Chondrocyte (in vitro differentiated cells): ENCODE measurements around the gene FCN1. TPM values are rescaled to one million over a fixed set of nuclear protein-coding genes. Genes with fewer than 3 reads are reported as not detected.
"Not testable (repeated sequence)": the region's sequence is repeated elsewhere in the genome, so short reads cannot be mapped to it uniquely, and the experiment has no call there.

Experiments
- DNase-seq: peaks from one replicate; pipeline ENCODE4 v3.0.0; 2021; ENCODE audit warnings: mixed read lengths, low spot score
- H3K27ac Mint-ChIP-seq: one replicate; pipeline ENCODE4 v1.8.0; 2021; ENCODE audit warnings: mild to moderate bottlenecking, moderate library complexity, mixed read lengths; ENCODE audit not compliant: unreplicated experiment
- H3K27me3 Mint-ChIP-seq: 2 replicates; pipeline ENCODE4 v1.8.0; 2021; ENCODE audit warnings: low read depth, mixed read lengths
- H3K36me3 Mint-ChIP-seq: 2 replicates; pipeline ENCODE4 v1.8.0; 2021; ENCODE audit warnings: low read depth, mixed read lengths
- H3K4me1 Mint-ChIP-seq: 2 replicates; pipeline ENCODE4 v1.8.0; 2021; ENCODE audit warnings: low read depth, mild to moderate bottlenecking, mixed read lengths
- H3K4me3 Mint-ChIP-seq: one replicate; pipeline ENCODE4 v1.8.0; 2021; ENCODE audit warnings: mild to moderate bottlenecking, moderate library complexity, mixed read lengths; ENCODE audit not compliant: unreplicated experiment
- H3K9me3 Mint-ChIP-seq: 2 replicates; pipeline ENCODE4 v1.8.0; 2021; ENCODE audit warnings: low read depth, mixed read lengths
- total RNA-seq: library from RNA; stranded (reverse); gene quantifications from 3 replicates; pipeline ENCODE4 v1.2.1, GENCODE V29; 2021
- TF ChIP-seq, protein P1 (sequence below): fragments of 200-600 bp; sonication (generic); IDR thresholded peaks from 2 replicates; pipeline ENCODE4 v1.5.0; 2021; ENCODE audit warnings: antibody characterized with exemption, mild to moderate bottlenecking, moderate library complexity

Gene FCN1
- total RNA-seq, 1 donor from 2014 or later: not detected

GRCh38 chr9:134861595-134862334, 55.9 kb downstream of the FCN1 start:
- H3K27ac Mint-ChIP-seq: peak overlapping the region; percentile 17
- no peak for DNase-seq
- no peaks in the 10 kb centered on the region for H3K27me3 Mint-ChIP-seq

GRCh38 chr9:134860510-134860909, 57.2 kb downstream of the FCN1 start:
- TF ChIP-seq, protein P1, sequence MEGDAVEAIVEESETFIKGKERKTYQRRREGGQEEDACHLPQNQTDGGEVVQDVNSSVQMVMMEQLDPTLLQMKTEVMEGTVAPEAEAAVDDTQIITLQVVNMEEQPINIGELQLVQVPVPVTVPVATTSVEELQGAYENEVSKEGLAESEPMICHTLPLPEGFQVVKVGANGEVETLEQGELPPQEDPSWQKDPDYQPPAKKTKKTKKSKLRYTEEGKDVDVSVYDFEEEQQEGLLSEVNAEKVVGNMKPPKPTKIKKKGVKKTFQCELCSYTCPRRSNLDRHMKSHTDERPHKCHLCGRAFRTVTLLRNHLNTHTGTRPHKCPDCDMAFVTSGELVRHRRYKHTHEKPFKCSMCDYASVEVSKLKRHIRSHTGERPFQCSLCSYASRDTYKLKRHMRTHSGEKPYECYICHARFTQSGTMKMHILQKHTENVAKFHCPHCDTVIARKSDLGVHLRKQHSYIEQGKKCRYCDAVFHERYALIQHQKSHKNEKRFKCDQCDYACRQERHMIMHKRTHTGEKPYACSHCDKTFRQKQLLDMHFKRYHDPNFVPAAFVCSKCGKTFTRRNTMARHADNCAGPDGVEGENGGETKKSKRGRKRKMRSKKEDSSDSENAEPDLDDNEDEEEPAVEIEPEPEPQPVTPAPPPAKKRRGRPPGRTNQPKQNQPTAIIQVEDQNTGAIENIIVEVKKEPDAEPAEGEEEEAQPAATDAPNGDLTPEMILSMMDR: no peak
- H3K4me1 Mint-ChIP-seq: peaks cover 12% of the 10 kb centered on the region
- peaks cover 13% of the 10 kb centered on the region for H3K36me3 Mint-ChIP-seq
- peaks cover 50% of the 10 kb centered on the region for H3K9me3 Mint-ChIP-seq
- H3K27me3 Mint-ChIP-seq: no peaks in the 10 kb centered on the region
- H3K4me3 Mint-ChIP-seq: no peak overlapping the region
- peak overlapping the region; percentile 45 for H3K27ac Mint-ChIP-seq
- no peak for DNase-seq

More at GRCh38 chr9:134861595-134862334, 55.9 kb downstream of the FCN1 start:
- Mint-ChIP-seq H3K36me3 (peaks cover 11% of the 10 kb centered on the region), H3K9me3 (peaks cover 43% of the 10 kb centered on the region), H3K4me1 (peaks cover 12% of the 10 kb centered on the region), H3K4me3 (no peak overlapping the region)
- TF ChIP-seq, protein P1: no peak

DNA sequence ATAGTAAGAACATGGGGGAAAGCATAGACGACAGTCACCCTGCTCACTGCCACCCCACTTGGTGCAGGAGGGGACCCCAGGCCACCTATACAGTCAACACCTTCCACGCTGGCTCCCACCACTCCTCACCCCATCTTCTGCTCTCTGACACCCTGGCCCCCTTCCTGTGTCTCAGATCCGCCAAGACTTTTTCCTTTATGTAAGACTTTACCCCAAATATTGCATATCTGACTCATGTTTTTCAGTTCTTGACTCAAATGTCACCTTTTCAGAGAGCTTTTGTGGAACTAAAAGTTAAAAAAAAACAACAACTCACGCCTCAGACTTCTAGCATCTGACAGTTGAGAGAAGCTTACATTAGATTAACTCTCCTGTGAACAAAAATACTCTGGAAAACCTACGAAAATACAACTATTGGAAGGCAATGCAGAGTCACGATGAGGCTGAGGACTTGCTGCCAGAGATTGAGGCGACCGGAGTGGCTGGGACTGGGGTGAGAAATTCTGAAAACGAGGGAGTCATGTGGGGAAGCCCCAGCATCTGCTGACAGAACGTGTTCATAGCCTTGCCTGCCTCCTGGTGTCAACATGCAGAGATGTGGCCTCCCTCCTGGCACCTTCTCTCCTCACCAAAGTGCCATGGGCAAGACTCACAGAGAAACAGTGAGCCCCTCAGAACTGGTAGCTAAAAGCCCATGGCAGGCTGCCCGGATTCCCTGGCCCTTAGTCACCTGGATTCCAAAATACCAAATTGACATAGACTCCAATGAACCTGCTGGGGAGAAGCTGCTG, 59.5 kb downstream of the FCN1 start:
- no peaks in the 10 kb centered on the region for H3K27me3 Mint-ChIP-seq
- TF ChIP-seq, protein P1: no peak
- H3K4me1 Mint-ChIP-seq: peaks cover 7% of the 10 kb centered on the region
- DNase-seq: no peak
- H3K4me3 Mint-ChIP-seq: no peak overlapping the region
- no peak overlapping the region for H3K27ac Mint-ChIP-seq
- peaks cover 13% of the 10 kb centered on the region for H3K36me3 Mint-ChIP-seq
- H3K9me3 Mint-ChIP-seq: peaks cover 59% of the 10 kb centered on the region

- H3K36me3 Mint-ChIP-seq: peaks cover 13% of the 10 kb centered on the region
- H3K4me3 Mint-ChIP-seq, H3K4me1 Mint-ChIP-seq, H3K27me3 Mint-ChIP-seq, H3K27ac Mint-ChIP-seq, DNase-seq: not testable (repeated sequence)
- peaks cover 59% of the 10 kb centered on the region for H3K9me3 Mint-ChIP-seq
These were observed 60.3 kb downstream of the FCN1 start for GRCh38 chr9:134857451-134857850.

DNA sequence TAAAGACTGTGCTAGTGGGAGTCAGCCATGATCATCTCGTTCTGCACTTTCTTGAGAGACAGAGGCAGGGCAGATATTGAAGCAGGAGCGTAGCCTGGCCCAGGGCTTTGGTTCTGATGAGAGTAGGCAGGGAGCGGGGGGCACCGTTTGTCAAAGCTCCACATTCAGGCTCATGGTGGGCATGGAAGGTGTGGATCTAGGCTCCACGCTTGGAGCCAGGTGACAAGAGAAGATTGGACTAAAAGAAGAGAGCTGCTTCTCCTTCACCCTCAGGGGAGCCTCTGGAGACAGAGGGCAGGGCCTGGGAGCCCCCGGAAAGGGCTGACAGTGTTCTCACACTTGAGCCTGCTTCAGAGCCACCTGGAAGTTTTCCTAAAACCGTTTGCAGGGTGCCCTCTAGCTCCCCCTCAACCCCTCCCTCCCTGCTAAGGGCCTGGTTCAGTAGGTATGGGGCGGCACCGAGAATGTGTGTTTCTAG, 61.8 kb downstream of the FCN1 start:
- no peaks in the 10 kb centered on the region for H3K27me3 Mint-ChIP-seq
- no peak overlapping the region for H3K27ac Mint-ChIP-seq
- peaks cover 48% of the 10 kb centered on the region for H3K9me3 Mint-ChIP-seq
- DNase-seq: no peak
- H3K36me3 Mint-ChIP-seq: peaks cover 13% of the 10 kb centered on the region
- peaks cover 4% of the 10 kb centered on the region for H3K4me1 Mint-ChIP-seq
- no peak overlapping the region for H3K4me3 Mint-ChIP-seq
- TF ChIP-seq, protein P1: no peak

Other genes starting within 250 kb of the FCN1 start
- gene FCN2, start 37.1 kb downstream of the FCN1 start, total RNA-seq: not detected in 3 replicates
- 1.2 to 4.2 TPM (median 2.8 TPM) in 3 replicates for gene OLFM1, start 169.8 kb upstream of the FCN1 start, total RNA-seq